Fibroblast of skin of back (primary cell): ENCODE measurements around the gene MAGEF1.
A peak's percentile ranks its signal among the peaks of the same experiment; 100 is the strongest.
"Not testable (repeated sequence)": the region's sequence is repeated elsewhere in the genome, so short reads cannot be mapped to it uniquely, and the experiment has no call there.

Experiments
- DNase-seq: peaks from one replicate; pipeline ENCODE4 v3.0.0-alpha.2; 2013

MAGEF1 gene

GRCh38 chr3:184742676-184743135, 30.8 kb upstream of the MAGEF1 start:
- DNase-seq: no peak

GRCh38 chr3:184741798-184742675, 30.2 kb upstream of the MAGEF1 start:
- DNase-seq: no peak

GRCh38 chr3:184741259-184741556, 29.3 kb upstream of the MAGEF1 start:
- no peak for DNase-seq

GRCh38 chr3:184740509-184741258, 28.8 kb upstream of the MAGEF1 start:
- DNase-seq: peak; percentile 74

- DNase-seq: no peak
Observed at GRCh38 chr3:184739594-184740505, 28.0 kb upstream of the MAGEF1 start.

GRCh38 chr3:184738982-184739381, 27.1 kb upstream of the MAGEF1 start:
- DNase-seq: no peak

- DNase-seq: no peak
Observed at GRCh38 chr3:184738506-184738890, 26.6 kb upstream of the MAGEF1 start.

GRCh38 chr3:184737641-184738505, 26.0 kb upstream of the MAGEF1 start:
- peak; percentile 85 for DNase-seq

- no peak for DNase-seq
Observed at GRCh38 chr3:184737063-184737462, 25.2 kb upstream of the MAGEF1 start.

GRCh38 chr3:184734903-184735701, 23.2 kb upstream of the MAGEF1 start:
- DNase-seq: no peak

- DNase-seq: no peak
Observed at GRCh38 chr3:184733971-184734608, 22.2 kb upstream of the MAGEF1 start.

GRCh38 chr3:184733181-184733580, 21.3 kb upstream of the MAGEF1 start:
- DNase-seq: no peak

GRCh38 chr3:184731786-184732537, 20.1 kb upstream of the MAGEF1 start:
- no peak for DNase-seq

- DNase-seq: no peak
Observed at GRCh38 chr3:184730924-184731323, 19.1 kb upstream of the MAGEF1 start.

- DNase-seq: not testable (repeated sequence)
Observed at GRCh38 chr3:184729154-184729553, 17.3 kb upstream of the MAGEF1 start.

- DNase-seq: no peak
Observed at GRCh38 chr3:184728010-184728527, 16.2 kb upstream of the MAGEF1 start.

- DNase-seq: peak; percentile 73
Observed at GRCh38 chr3:184727357-184728009, 15.6 kb upstream of the MAGEF1 start.

GRCh38 chr3:184726497-184726896, 14.6 kb upstream of the MAGEF1 start:
- DNase-seq: no peak
